Spleen (tissue), 7 donors: ENCODE data around the gene LY6G6F.

Source experiments
- CTCF ChIP-seq, 11 experiments: fragments of 200-600 bp in 7 of 11; fragments of 450-650 bp in 4 of 11; sonication (generic) in 4 of 11; IDR thresholded peaks in 8 of 11; conservative IDR thresholded peaks in 3 of 11; 1 replicate in 7 of 11; 2 replicates in 4 of 11; pipeline versions ENCODE4 v1.4.0 to v1.8.0; 2016 to 2021; ENCODE audit warnings: antibody characterized with exemption in 11 of 11, inconsistent platforms in 4 of 11, mild to moderate bottlenecking in 1 of 11
- POLR2A ChIP-seq, 3 donors: fragments of 450-650 bp; IDR thresholded peaks; one replicate each; pipeline ENCODE4 v1.5.1; 2017; ENCODE audit warnings: antibody characterized with exemption in 3 of 3, mild to moderate bottlenecking in 1 of 3
- POLR2AphosphoS5 ChIP-seq, 3 donors: sonication (generic); formaldehyde crosslinking; IDR thresholded peaks; one replicate each; pipeline ENCODE4 v1.5.1; 2017; ENCODE audit warnings: antibody characterized with exemption in 3 of 3
- donor health status: DM: no; HTN: no; CAD: no; lungs with moderate emphysema.
- donor health status: DM: no; HTN: no; CAD: no.
- donor health status: DM: no; HTN: no; CAD: no.

- TF ChIP-seq CTCF (IDR thresholded peaks at IDR 0.05 in 8 of 11, conservative IDR thresholded peaks at IDR 0.05 in 3 of 11) (no peak), POLR2A (IDR thresholded peaks at IDR 0.05) (no peak), POLR2AphosphoS5 (IDR thresholded peaks at IDR 0.05) (peak in 1 of 3 donors; percentile 5)
Measured at GRCh38 chr6:31730631-31731086, 24.0 kb downstream of the LY6G6F start.
